ENCODE measurements around the gene MICAL3. TPM values are rescaled to one million over a fixed set of nuclear protein-coding genes. Genes with fewer than 3 reads are reported as not detected.

The MICAL3 gene
- total and polyA plus RNA-seq, 9 of the 15 experiments (the other 6 are each of a cell fraction or from before 2014, with no cell fraction given) = 0.53 to 32.1 (median 12.3) TPM

- TF ChIP-seq, protein P1, sequence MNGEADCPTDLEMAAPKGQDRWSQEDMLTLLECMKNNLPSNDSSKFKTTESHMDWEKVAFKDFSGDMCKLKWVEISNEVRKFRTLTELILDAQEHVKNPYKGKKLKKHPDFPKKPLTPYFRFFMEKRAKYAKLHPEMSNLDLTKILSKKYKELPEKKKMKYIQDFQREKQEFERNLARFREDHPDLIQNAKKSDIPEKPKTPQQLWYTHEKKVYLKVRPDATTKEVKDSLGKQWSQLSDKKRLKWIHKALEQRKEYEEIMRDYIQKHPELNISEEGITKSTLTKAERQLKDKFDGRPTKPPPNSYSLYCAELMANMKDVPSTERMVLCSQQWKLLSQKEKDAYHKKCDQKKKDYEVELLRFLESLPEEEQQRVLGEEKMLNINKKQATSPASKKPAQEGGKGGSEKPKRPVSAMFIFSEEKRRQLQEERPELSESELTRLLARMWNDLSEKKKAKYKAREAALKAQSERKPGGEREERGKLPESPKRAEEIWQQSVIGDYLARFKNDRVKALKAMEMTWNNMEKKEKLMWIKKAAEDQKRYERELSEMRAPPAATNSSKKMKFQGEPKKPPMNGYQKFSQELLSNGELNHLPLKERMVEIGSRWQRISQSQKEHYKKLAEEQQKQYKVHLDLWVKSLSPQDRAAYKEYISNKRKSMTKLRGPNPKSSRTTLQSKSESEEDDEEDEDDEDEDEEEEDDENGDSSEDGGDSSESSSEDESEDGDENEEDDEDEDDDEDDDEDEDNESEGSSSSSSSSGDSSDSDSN (IDR thresholded peaks at IDR 0.05; ENCODE audit: borderline replicate concordance in 1 of 2, low read depth in 2 of 2, low read length in 2 of 2) = no peak
Measured at GRCh38 chr22:17823226-17823625, 201.1 kb downstream of the MICAL3 start (continued).

DNA sequence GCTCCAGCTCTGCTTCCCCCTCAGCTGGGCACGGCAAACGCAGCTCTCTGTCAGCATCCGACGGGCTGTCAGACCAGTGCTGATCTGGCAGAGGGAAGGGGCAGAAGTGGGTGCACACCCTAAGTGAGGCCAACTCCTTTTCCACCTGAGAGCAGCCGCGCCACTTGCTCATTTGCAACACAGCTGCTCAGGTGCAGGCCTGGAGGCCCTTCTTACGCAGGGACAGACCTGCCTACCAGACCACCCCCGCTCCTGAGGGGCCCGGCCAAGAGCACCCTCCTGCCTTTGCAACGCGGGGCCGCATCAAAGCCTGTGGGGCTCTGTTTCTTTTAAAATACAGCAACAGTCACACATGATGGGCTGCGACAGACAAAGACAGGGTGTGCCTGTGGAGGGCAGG is 202.3 kb downstream of the MICAL3 start:
- no peak overlapping the region for H3K4me3 ChIP-seq
- H4K20me1 ChIP-seq (replicated peaks; ENCODE audit: control insufficient read depth, insufficient read depth, low read length) = no peaks in the 10 kb centered on the region; the same call in 1 of the 2 replicates
- peaks cover 5% of the 10 kb centered on the region; the same call in 1 of the 3 replicates for H3K36me3 ChIP-seq (ENCODE audit: control insufficient read depth, insufficient read depth, low read length)
- BruUV-seq (replicated peaks) = no TSS peak
- H3K9me3 ChIP-seq (replicated peaks; ENCODE audit: control insufficient read depth, insufficient read depth, low read depth, low read length) = no peaks in the 10 kb centered on the region
- no peak for FAIRE-seq
- peaks cover 0 to 12% of the 10 kb centered on the region in 2 experiments; a peak in 4 of 5 replicates for H3K4me1 ChIP-seq (replicated peaks in 1 of 2; ENCODE audit: control insufficient read depth in 2 of 2, insufficient read depth in 2 of 2, low read length in 2 of 2)
- no peak for ATAC-seq
- H3K4me2 ChIP-seq (ENCODE audit: insufficient read depth, low read length) = no peak overlapping the region
- in situ Hi-C loops (cut with MboI) = no loop called here
- 82% methylated on average over 13 of the region's 13 CpGs for WGBS (ENCODE audit: insufficient coverage, low coverage, missing lambda C conversion rate)
- no peak for DNase-seq (ENCODE audit: extremely low read depth in 1 of 4, low spot score in 3 of 4)
- CTCF ChIA-PET (ENCODE audit: low intra/inter-chr PET ratio) = no interaction called here
- H3K27ac ChIP-seq (ENCODE audit: extremely low read depth, low read depth, low read length) = no peak overlapping the region
- H3K9ac ChIP-seq (ENCODE audit: insufficient read depth in 1 of 2, low read depth in 2 of 2, low read length in 2 of 2) = no peak overlapping the region; a peak in 1 of 4 replicates
- intact Hi-C loops (cut with micrococcal nuclease) = no loop called here
- no peak overlapping the region for H2AFZ ChIP-seq (ENCODE audit: low read depth, low read length)
- no peaks in the 10 kb centered on the region for H3K27me3 ChIP-seq (ENCODE audit: control insufficient read depth in 2 of 2, insufficient read depth in 2 of 2, low read length in 2 of 2)
- H3K79me2 ChIP-seq (ENCODE audit: control insufficient read depth, insufficient read depth, low read length) = no peaks in the 10 kb centered on the region
- TF ChIP-seq POLR2G (IDR thresholded peaks at IDR 0.05; ENCODE audit: low read depth, low read length) = 0 out of 2 replicates have a peak, but pooled peaks have one; percentile 11
- TF ChIP-seq YY1 (IDR thresholded peaks at IDR 0.05; ENCODE audit: borderline replicate concordance in 1 of 3, control insufficient read depth in 1 of 3, extremely low read depth in 1 of 3, insufficient read depth in 3 of 3, insufficient read length in 1 of 3, insufficient replicate concordance in 2 of 3, low read depth in 1 of 3, low read length in 2 of 3) = no peak
- POLR2A ChIA-PET = interaction anchor here (0.8 kb wide), 2 partner anchors 33 to 256 kb away, joined by 4 read pairs; partner anchors contain the start of gene PEX26
- H3K9me1 ChIP-seq (ENCODE audit: control insufficient read depth, insufficient read depth, low read length) = peaks cover 4% of the 10 kb centered on the region

Measured in K562 (cell line).